ENCODE measurements around the gene EMP1.
"Not testable (repeated sequence)": the region's sequence is repeated elsewhere in the genome, so short reads cannot be mapped to it uniquely, and the experiment has no call there.

EMP1 gene

DNA sequence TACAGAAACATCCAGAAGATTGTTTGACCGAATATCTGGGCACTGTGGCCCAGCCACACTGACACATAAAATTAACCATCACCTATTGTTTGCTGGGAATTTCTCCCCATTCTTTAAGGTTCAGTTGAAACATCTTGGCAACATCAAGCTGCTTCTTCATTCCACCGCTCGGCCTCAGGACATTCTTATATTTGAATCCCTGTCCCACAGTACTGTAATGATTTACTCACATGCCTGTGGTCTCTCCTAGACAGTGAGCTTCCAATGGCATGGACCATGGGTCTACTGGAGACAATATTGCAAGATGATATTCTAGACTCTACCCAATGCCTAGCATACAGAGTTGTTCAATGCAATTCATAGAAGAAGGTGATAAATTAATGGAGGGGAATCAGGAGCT is 56.1 kb downstream of the EMP1 start:
- DNase-seq (ENCODE audit: extremely low spot score, insufficient read length, low read depth), result no peak
- no peak for FAIRE-seq

DNA sequence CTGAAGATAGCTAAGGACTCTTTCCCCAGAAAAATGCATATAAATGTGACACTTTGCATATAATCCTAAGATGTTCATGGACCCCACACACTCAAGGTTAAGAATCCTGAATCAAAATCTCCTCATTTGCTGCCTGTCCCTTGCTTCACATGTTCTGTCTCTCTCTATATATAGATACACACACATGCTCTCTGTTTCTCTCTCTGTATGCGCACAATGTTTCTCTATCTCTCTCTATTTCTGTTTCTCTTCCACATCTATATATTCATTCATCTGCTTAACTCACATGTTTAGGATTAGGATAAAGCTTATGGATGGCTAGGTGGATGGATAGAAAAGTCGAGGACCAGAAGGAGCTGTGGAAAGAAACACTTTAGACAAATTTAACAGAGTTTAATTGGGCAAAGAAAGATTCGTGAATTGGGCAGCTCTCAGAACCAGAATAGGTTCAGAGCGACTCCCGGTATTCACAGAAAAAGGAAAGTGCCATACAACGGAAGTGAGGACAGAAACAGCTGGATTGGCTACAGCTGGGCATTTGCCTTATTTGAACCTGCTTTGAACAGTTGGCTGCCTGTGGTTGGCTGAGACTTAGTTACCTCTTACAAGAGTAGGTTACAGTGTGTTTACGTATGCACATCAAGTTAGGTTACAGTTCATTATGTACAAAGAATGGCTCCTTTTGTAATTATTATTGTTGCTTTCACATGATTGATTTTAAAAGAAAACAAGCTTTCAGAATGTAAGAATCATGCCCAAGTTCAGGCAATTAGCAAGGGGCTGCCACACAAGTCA is 57.6 kb downstream of the EMP1 start:
- DNase-seq (ENCODE audit: extremely low spot score, insufficient read length, low read depth), result no peak
- FAIRE-seq, result no peak

DNA sequence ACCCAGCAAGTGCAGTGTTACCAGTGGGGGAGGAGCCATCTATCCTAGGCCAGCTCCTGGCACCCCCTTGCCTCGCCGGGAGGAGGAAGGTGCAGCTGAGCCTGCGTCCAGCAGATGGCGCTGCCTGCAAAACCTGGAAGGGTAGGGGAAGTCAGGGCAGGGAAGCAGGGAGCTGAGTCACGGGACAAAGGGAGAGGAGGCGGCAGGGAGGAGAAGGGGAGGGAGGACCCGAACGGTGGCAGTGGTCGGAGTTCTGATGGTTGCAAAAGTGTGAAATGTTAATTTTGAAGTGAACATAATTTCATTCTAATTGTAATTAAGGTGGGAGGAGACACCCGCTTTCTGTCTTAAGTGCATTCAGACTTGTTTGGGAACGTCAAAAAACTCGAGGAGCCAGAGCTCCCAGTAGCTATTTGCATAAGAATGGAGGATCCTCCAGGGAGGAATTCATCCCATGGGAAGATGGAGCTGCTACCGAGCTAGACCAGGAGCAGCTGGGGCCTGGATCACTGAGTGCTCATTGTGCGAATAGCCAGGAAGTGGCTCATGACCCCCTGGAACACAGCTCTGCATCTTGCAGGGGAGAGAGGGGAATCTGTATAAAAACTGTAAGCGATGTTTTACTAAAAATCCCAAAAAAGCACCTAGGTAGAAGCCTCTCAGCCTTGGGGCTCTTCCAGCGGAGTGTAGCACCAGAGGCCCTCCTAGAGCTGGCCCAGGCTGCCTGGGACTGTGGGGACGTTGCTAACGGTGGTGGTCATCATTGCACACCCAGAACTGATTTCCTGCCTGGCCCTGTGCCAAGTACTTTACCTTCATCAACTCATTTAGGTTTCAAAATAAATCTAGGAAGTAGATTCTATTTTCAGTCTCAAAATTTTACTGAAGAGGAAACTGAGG is 59.5 kb downstream of the EMP1 start:
- peak; percentile 64 for FAIRE-seq
- peak; percentile 54 for DNase-seq (ENCODE audit: extremely low spot score, insufficient read length, low read depth)

DNA sequence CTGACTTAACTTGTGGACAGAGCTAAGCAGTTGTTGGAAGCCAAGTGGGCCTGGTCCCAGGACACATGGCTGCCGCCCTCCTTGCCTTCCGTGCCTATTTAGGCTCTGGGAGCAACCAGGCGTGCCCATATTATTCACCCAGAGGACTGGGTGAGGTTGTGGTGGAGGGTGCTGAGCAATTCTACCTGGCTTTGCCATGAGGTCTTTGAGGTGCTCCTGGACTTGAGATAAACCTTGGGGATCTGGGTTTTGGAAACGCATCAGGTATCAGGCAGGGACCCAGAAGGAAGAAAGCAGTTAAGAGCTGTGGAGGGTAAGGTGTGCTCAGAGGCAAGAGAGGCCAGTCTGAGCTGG is 60.1 kb downstream of the EMP1 start:
- DNase-seq (ENCODE audit: extremely low spot score, insufficient read length, low read depth) (no peak), FAIRE-seq (no peak)

DNA sequence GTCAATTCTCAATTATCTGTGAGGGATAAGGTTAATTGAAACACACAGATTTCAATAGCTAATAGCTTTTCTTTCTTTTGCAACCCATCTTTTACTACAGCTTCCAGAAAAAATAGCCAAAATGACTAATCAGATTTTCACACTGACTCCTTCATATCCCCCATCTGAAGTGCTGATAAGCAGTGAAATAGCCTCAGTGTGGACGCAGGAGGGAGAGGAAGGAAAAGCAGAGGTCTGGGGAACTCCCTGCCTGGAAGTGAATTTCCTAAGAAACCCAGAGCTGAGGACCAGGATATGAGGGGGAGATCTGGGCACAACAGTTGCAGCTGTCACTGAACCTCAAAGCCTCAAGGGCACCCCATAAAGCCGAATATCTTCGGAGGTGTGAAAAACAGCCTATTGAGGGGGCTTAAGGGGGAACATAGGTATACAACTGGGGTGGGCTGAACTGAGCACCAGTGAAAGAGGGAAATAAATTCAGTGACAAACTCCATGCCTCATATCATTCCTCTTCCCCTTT is 60.9 kb downstream of the EMP1 start:
- no peak for FAIRE-seq
- DNase-seq (ENCODE audit: extremely low spot score, insufficient read length, low read depth), result no peak

DNA sequence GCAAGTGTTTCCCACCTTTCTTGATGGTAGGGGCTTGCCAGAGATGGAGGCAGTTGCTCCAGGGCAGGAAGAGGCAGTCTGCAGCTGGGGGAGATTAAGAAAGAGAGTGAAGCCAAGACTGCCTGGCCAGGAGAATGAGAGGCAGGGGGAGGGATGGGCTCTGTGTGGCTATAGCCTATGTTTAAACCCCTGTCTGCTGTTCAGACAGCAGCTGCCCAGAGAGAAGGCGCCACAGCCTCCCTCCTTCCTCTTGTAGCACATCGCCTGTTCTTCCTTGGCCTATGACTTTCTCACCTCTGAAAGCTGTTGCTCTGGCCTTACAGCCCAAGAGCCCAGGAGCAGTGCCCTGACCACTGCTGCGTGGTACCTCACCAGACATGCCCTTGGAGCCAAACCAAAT is 61.7 kb downstream of the EMP1 start:
- FAIRE-seq (no peak), DNase-seq (ENCODE audit: extremely low spot score, insufficient read length, low read depth) (no peak)

DNA sequence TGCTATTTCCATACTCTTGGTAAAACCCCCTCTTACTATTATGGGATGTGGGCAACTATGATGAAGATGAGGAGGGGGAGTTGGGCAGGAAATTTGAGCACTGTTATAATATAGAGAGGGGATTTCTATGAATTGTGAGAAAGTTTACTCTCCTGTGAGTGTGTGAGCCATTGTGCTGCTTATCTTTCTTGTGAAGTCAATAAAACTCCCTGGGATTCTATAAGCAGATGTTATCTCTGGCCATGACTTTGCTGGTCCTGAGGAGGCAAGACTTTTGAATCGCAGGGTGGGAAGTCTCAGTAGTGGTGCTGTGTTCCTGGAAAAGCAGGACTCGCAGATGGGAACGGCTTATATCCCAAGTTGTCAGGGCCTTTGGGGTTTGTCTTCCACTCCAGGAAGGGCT is 62.2 kb downstream of the EMP1 start:
- DNase-seq (ENCODE audit: extremely low spot score, insufficient read length, low read depth) (no peak), FAIRE-seq (no peak)

DNA sequence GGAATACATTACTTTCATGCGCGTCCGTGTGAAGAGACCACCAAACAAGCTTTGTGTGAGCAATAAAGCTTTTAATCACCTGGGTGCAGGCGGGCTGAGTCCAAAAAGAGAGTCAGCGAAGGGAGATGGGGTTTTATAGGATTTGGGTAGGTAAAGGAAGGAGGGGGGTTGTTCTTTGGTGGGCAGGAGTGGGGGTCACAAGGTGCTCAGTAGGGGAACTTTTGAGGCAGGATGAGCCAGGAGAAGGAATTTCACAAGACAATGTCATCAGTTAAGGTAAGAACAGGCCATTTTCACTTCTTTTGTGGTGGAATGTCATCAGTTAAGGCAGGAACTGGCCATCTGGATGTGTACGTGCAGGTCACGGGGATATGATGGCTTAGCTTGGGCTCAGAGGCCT is 63.1 kb downstream of the EMP1 start:
- FAIRE-seq; DNase-seq (ENCODE audit: extremely low spot score, insufficient read length, low read depth): not testable (repeated sequence)

DNA sequence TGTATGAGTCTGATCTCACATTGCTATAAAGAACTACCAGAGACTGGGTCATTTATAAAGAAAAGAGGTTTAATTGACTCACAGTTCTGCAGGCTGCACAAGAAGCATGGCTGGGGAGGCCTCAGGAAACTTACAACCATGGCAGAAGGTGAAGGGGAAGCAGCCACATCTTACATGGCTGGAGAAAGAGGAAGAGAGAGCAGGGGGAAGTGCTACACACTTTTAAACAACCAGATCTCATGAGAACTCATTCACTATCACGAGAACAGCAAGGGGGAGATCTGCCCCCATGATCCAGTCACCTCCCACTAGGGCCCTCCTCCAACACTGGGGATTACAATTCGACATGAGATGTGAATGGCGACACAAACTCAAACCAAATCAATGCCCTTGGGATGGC is 71.3 kb downstream of the EMP1 start:
- DNase-seq (ENCODE audit: extremely low spot score, insufficient read length, low read depth); FAIRE-seq: not testable (repeated sequence)

DNA sequence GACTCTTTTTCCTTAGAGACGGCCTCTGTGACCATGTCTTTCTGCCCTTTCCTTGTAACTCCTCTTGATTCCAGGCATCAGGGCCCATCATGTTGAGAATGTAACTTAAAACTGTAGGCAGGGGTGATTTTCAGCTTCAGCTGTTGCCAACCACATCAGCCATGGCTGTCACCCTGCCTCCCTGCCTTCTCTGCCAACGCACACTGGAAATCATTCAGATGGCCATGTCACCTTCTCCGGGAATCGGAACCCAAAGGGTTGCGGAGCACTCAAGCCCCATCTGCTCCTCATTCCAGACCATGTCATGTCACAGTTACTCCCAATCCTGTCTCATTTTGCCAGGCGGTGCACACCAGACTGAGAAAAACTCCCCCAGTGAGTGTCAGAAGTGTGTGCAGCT is 72.1 kb downstream of the EMP1 start:
- FAIRE-seq (no peak), DNase-seq (ENCODE audit: extremely low spot score, insufficient read length, low read depth) (no peak)

Measured in GM18507 (cell line).